Spleen (tissue), 11 donors: ENCODE data around the gene TMEM201. TPM values are rescaled to one million over a fixed set of nuclear protein-coding genes. Genes with fewer than 3 reads are reported as not detected.

ENCODE experiments used
- DNase-seq: peaks from one replicate; pipeline ENCODE4 v3.0.0-alpha.2; 2020
- H3K27ac ChIP-seq, 8 donors: fragments of 200-600 bp; sonication (generic) in 7 of 8; 1 replicate in 4 of 8; 2 replicates in 4 of 8; pipeline versions ENCODE4 v1.5.0 to v1.8.0; 2016 to 2021; ENCODE audit warnings: inconsistent platforms in 4 of 8, mild to moderate bottlenecking in 4 of 8, moderate library complexity in 1 of 8
- H3K27me3 ChIP-seq, 7 donors: fragments of 200-600 bp; sonication (generic) in 6 of 7; replicated peaks in 1 of 7; 1 replicate in 4 of 7; 2 replicates in 3 of 7; pipeline versions ENCODE4 v1.5.0 to v1.8.0; 2016 to 2021; ENCODE audit warnings: inconsistent platforms in 3 of 7, mild to moderate bottlenecking in 1 of 7
- H3K36me3 ChIP-seq, 6 donors: fragments of 200-600 bp; sonication (generic) in 5 of 6; 1 replicate in 4 of 6; 2 replicates in 2 of 6; pipeline versions ENCODE4 v1.5.0 to v1.8.0; 2016 to 2021; ENCODE audit warnings: inconsistent platforms in 2 of 6
- H3K4me1 ChIP-seq, 6 donors: fragments of 200-600 bp; sonication (generic) in 5 of 6; 1 replicate in 3 of 6; 2 replicates in 3 of 6; pipeline versions ENCODE4 v1.5.0 to v1.8.0; 2016 to 2021; ENCODE audit warnings: inconsistent platforms in 3 of 6
- H3K4me3 ChIP-seq, 8 donors: fragments of 200-600 bp; sonication (generic) in 7 of 8; 1 replicate in 4 of 8; 2 replicates in 4 of 8; pipeline versions ENCODE4 v1.5.0 to v1.8.0; 2016 to 2021; ENCODE audit warnings: inconsistent platforms in 4 of 8, mild to moderate bottlenecking in 4 of 8, moderate library complexity in 2 of 8
- H3K9me3 ChIP-seq, 8 donors: fragments of 200-600 bp; sonication (generic) in 7 of 8; 1 replicate in 4 of 8; 2 replicates in 4 of 8; pipeline versions ENCODE4 v1.5.0 to v1.8.0; 2016 to 2021; ENCODE audit warnings: inconsistent platforms in 4 of 8
- POLR2A ChIP-seq, 3 donors: fragments of 450-650 bp; IDR thresholded peaks; one replicate each; pipeline ENCODE4 v1.5.1; 2017; ENCODE audit warnings: antibody characterized with exemption in 3 of 3, mild to moderate bottlenecking in 1 of 3
- POLR2AphosphoS5 ChIP-seq, 3 donors: sonication (generic); formaldehyde crosslinking; IDR thresholded peaks; one replicate each; pipeline ENCODE4 v1.5.1; 2017; ENCODE audit warnings: antibody characterized with exemption in 3 of 3
- WGBS, 5 donors: extraction: QIAGEN DNeasy Blood & Tissue Kit in 3 of 5; methylation state at CpG; one replicate each; pipeline versions ENCODE4 v1.1.5 to v1.1.7; 2013 to 2018; 5-methylcytosine and 5-hydroxymethylcytosine counted together
- intact Hi-C: fragments of 100-400 bp; cut with DNase I; formaldehyde crosslinking; loops from one replicate; pipeline ENCODE4 v1.15.0; 2023; ENCODE audit warnings: low total_unique reads
- polyA plus RNA-seq, 3 donors: library from polyadenylated mRNA; stranded (reverse); fragments of 200-250 nt; gene quantifications; one replicate each; pipeline ENCODE4 v1.2.1, GENCODE V29; 2013
- total RNA-seq, 7 donors: library from RNA; depleted of rRNA in 3 of 7; stranded (reverse); fragments of >200 nt in 3 of 7; fragmentation: NEBNext Ultra II Directional in 4 of 7; extraction: Animal tissue kit (Norgen Biotek cat#: 25700) in 4 of 7; gene quantifications; one replicate each; pipeline versions ENCODE4 v1.1.0 to v1.2.1, GENCODE V29; 2016 to 2021
- TF ChIP-seq, protein P1 (sequence below), 11 experiments: fragments of 200-600 bp in 7 of 11; fragments of 450-650 bp in 4 of 11; sonication (generic) in 4 of 11; IDR thresholded peaks in 8 of 11; conservative IDR thresholded peaks in 3 of 11; 1 replicate in 7 of 11; 2 replicates in 4 of 11; pipeline versions ENCODE4 v1.4.0 to v1.8.0; 2016 to 2021; ENCODE audit warnings: antibody characterized with exemption in 11 of 11, inconsistent platforms in 4 of 11, mild to moderate bottlenecking in 1 of 11
- donor health status: healthy with polysubstance abuse.
- donor health status: DM: no; HTN: no; CAD: no; lungs with moderate emphysema.
- donor health status: DM: no; HTN: no; CAD: no.
- donor health status: Bipolar disorder and iron deficiency.
- donor health status: healthy.
- donor health status: DM: no; HTN: no; CAD: no.
- donor health status: DM: yes; HTN: yes; CAD: no.

TMEM201 gene
- total and polyA plus RNA-seq, 10 donors: 2.5 to 11.6 (median 6.3) TPM

DNA sequence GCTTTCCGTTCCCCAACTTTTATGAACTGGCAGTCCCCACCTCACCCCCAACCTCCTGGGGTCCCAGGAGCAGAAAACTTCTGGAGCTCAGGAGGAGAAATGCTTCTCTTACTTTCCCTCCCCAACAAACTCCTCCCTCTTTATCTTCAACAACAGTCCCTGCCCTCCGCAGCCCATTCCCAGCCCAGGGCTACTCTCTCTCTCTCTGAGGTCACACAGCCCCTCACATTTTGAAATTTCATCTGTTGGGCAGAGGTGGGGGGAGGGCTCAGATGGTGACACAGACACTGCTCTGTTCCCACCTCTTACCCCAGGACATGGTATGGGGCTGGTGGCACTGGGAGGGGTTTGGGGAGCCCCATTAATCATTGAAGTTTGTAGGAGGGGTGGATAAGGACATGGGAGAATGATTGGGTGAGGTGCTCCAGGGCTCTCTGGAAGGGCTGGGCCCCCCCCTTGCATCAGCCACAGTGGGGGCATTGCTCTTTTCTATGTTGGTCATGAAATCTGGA is 68.9 kb downstream of the TMEM201 start:
- no peaks in the 10 kb centered on the region for H3K9me3 ChIP-seq
- intact Hi-C loops: no loop called here
- no peak overlapping the region for H3K4me3 ChIP-seq
- no peak for DNase-seq
- peaks cover 16 to 100% (median 77%) of the 10 kb centered on the region in 6 donors for H3K4me1 ChIP-seq
- TF ChIP-seq, protein P1, sequence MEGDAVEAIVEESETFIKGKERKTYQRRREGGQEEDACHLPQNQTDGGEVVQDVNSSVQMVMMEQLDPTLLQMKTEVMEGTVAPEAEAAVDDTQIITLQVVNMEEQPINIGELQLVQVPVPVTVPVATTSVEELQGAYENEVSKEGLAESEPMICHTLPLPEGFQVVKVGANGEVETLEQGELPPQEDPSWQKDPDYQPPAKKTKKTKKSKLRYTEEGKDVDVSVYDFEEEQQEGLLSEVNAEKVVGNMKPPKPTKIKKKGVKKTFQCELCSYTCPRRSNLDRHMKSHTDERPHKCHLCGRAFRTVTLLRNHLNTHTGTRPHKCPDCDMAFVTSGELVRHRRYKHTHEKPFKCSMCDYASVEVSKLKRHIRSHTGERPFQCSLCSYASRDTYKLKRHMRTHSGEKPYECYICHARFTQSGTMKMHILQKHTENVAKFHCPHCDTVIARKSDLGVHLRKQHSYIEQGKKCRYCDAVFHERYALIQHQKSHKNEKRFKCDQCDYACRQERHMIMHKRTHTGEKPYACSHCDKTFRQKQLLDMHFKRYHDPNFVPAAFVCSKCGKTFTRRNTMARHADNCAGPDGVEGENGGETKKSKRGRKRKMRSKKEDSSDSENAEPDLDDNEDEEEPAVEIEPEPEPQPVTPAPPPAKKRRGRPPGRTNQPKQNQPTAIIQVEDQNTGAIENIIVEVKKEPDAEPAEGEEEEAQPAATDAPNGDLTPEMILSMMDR (IDR thresholded peaks at IDR 0.05 in 8 of 11, conservative IDR thresholded peaks at IDR 0.05 in 3 of 11): no peak
- no peak for TF ChIP-seq POLR2AphosphoS5 (IDR thresholded peaks at IDR 0.05)
- TF ChIP-seq POLR2A (IDR thresholded peaks at IDR 0.05): no peak
- WGBS, 5 donors: 40 to 62% (median 54%) methylated on average over 2 of the region's 2 CpGs
- H3K27ac ChIP-seq: peak overlapping the region in 5 of 8 donors; percentile 6 to 100 (median 96)
- H3K27me3 ChIP-seq: peaks cover 0 to 5% (median 0%) of the 10 kb centered on the region in 7 donors
- H3K36me3 ChIP-seq: peaks cover 0 to 34% (median 2%) of the 10 kb centered on the region in 6 donors

DNA sequence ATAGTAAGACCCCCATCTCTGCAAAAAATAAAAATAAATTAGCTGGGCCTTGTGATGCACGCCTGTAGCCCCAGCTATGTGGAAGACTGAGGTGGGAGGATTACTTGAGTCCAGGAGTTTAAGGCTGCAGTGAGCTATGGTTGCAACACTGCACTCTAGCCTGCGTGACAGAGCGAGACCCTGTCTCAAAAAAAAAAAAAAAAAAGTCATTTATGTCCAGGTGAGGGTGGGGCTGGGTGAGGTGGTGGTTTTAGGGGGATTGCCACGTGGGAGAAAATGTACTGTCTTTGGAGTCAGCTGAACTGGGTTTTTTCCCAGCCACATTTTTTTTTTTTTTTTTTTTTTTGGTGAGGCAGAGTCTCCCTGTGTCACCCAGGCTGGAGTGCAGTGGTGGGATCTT is 69.5 kb downstream of the TMEM201 start:
- peaks cover 0 to 40% (median 2%) of the 10 kb centered on the region in 6 donors for H3K36me3 ChIP-seq
- H3K27me3 ChIP-seq: no peaks in the 10 kb centered on the region
- TF ChIP-seq, protein P1 (IDR thresholded peaks at IDR 0.05 in 8 of 11, conservative IDR thresholded peaks at IDR 0.05 in 3 of 11): no peak
- TF ChIP-seq POLR2AphosphoS5 (IDR thresholded peaks at IDR 0.05): no peak
- TF ChIP-seq POLR2A (IDR thresholded peaks at IDR 0.05): no peak
- H3K4me1 ChIP-seq: peaks cover 16 to 100% (median 82%) of the 10 kb centered on the region in 6 donors
- no peak for DNase-seq
- no peaks in the 10 kb centered on the region for H3K9me3 ChIP-seq
- H3K4me3 ChIP-seq: no peak overlapping the region
- H3K27ac ChIP-seq: peak overlapping the region in 5 of 8 donors; percentile 6 to 100 (median 96)
- intact Hi-C loops: no loop called here
- 46 to 52% (median 49%) methylated on average over 4 of the region's 4 CpGs for WGBS, 5 donors

DNA sequence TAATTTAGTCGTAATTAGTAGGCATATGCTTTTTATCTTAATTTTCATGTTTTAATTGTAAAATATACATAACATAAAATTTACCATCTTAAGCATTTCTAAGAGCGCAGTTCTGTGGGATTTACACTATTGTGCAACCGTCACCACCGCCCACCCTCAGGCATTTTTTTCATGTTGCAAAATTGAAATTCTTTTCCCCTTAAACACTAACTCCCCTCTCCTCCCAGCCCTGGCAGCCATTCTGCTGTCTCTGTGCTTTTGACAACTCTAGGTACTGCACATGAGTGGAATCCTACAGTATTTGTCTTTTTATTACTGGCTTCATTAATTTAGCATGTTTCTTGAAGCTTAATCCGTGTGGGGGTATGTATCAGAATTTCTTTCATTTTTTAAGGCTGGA is 70.6 kb downstream of the TMEM201 start:
- no peak for DNase-seq
- Histone ChIP-seq H3K4me3 (no peak overlapping the region), H3K27me3 (no peaks in the 10 kb centered on the region), H3K27ac (peak overlapping the region in 1 of 8 donors; percentile 23), H3K4me1 (peaks cover 16 to 95% (median 78%) of the 10 kb centered on the region in 6 donors), H3K9me3 (no peaks in the 10 kb centered on the region), H3K36me3 (peaks cover 0 to 48% (median 2%) of the 10 kb centered on the region in 6 donors)
- WGBS, 5 donors: 44 to 55% (median 50%) methylated on average over 5 of the region's 5 CpGs
- intact Hi-C loops: no loop called here
- no peak for TF ChIP-seq POLR2AphosphoS5 (IDR thresholded peaks at IDR 0.05)

DNA sequence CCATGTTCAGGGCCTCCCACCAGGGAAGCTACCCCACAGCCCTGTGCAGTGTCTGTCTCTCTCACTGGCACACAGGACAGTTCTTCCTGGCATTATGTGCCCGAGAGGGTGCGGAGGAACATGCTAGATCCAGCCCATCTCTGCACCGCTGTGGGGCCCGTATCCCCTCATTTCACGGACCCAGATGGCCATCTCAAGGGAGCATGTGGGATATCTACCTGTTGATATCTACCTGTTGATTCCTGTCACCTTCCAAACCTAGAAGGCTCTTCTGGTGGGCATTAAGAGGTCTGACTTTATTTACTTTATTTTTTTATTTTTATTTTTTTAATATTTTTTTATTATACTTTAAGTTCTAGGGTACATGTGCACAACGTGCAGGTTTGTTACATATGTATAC is 74.5 kb downstream of the TMEM201 start:
- Histone ChIP-seq H3K4me3 (no peak overlapping the region), H3K4me1 (peaks cover under 1 to 95% (median 55%) of the 10 kb centered on the region in 6 donors), H3K27me3 (no peaks in the 10 kb centered on the region), H3K27ac (peak overlapping the region in 1 of 8 donors; percentile 17), H3K36me3 (peaks cover 0 to 86% (median 4%) of the 10 kb centered on the region in 6 donors), H3K9me3 (no peaks in the 10 kb centered on the region)
- TF ChIP-seq, protein P1 (IDR thresholded peaks at IDR 0.05 in 8 of 11, conservative IDR thresholded peaks at IDR 0.05 in 3 of 11): no peak
- TF ChIP-seq POLR2AphosphoS5 (IDR thresholded peaks at IDR 0.05): no peak
- TF ChIP-seq POLR2A (IDR thresholded peaks at IDR 0.05): no peak
- DNase-seq: no peak
- intact Hi-C loops: no loop called here
- 90 to 95% (median 94%) methylated on average over 6 of the region's 6 CpGs for WGBS, 5 donors

Other genes starting within 250 kb of the TMEM201 start
- 1 to 10 TPM; 2.4 to 4.5 (median 3.3) TPM for gene SLC25A33, start 49.4 kb upstream of the TMEM201 start, total RNA-seq
- 1 to 10 TPM; 2.8 to 3.9 (median 3.1) TPM for gene SLC25A33, start 49.4 kb upstream of the TMEM201 start, polyA plus RNA-seq
- 100 to 1,000 TPM in 5 of 7 donors, 10 to 100 TPM in 2; 89.4 to 186 (median 130) TPM for gene PIK3CD, start 62.8 kb downstream of the TMEM201 start, total RNA-seq
- gene PIK3CD, start 62.8 kb downstream of the TMEM201 start, polyA plus RNA-seq: 10 to 100 TPM; 26.8 to 52.1 (median 43.2) TPM
- 10 to 100 TPM; 55.9 to 70.7 (median 62.5) TPM for gene CLSTN1, start 235.1 kb downstream of the TMEM201 start, total RNA-seq
- 10 to 100 TPM; 28.8 to 36.4 (median 30.3) TPM for gene CLSTN1, start 235.1 kb downstream of the TMEM201 start, polyA plus RNA-seq